IPS-11a (cell line): ENCODE measurements around the gene FBH1.
"Not testable (repeated sequence)": the region's sequence is repeated elsewhere in the genome, so short reads cannot be mapped to it uniquely, and the experiment has no call there.

ENCODE experiments used
- H3K4me3 ChIP-seq: one replicate; pipeline ENCODE4 v1.5.1; 2013; ENCODE audit warnings: low read depth, low read length, control low read depth

FBH1 gene

GRCh38 chr10:5938291-5938690 is 48.2 kb downstream of the FBH1 start:
- no peak overlapping the region for H3K4me3 ChIP-seq

- no peak overlapping the region for H3K4me3 ChIP-seq
Measured at GRCh38 chr10:5940807-5941218, 50.8 kb downstream of the FBH1 start.

DNA sequence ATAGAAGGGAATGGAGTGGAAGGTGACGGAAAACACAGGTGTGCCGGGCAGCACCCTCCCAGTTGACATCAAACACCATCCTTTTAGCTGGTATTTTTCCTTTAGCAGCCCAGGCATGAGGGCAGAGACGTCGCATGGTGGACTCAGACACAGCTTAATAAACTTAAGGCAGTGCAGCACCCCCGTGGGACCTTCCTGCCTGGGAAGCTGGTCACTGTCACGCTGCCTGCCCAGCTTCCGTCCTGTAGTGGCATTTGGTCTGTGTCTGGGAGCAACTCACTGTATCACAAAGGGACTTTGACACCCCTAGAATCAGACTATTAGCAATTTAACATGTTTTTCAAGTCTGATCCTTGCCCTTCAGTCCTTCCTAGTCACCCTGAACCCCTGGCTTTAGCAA is 51.5 kb downstream of the FBH1 start:
- H3K4me3 ChIP-seq: no peak overlapping the region

GRCh38 chr10:5942001-5942400 is 52.0 kb downstream of the FBH1 start:
- H3K4me3 ChIP-seq: no peak overlapping the region

GRCh38 chr10:5942474-5942873 is 52.4 kb downstream of the FBH1 start:
- no peak overlapping the region for H3K4me3 ChIP-seq

- no peak overlapping the region for H3K4me3 ChIP-seq
Measured at GRCh38 chr10:5943536-5943935, 53.5 kb downstream of the FBH1 start.

GRCh38 chr10:5944389-5945189 is 54.5 kb downstream of the FBH1 start:
- H3K4me3 ChIP-seq: no peak overlapping the region

DNA sequence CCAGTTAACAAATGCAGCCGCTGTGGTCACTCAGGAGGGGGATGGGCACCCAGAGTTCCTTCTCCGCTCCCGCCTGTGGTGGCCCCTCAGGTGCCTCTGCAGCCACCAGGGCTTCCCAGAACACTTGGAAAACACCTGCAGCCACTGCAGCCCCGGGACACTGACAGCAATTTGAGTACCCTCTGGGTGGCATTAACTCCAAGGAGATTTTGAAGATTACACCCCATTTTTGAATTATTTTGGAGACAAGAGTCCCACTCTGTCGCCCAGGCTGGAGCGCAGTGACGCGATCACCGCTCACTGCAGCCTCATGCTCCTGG is 55.1 kb downstream of the FBH1 start:
- no peak overlapping the region for H3K4me3 ChIP-seq

- H3K4me3 ChIP-seq: no peak overlapping the region
Measured at GRCh38 chr10:5945561-5946418, 55.7 kb downstream of the FBH1 start.

DNA sequence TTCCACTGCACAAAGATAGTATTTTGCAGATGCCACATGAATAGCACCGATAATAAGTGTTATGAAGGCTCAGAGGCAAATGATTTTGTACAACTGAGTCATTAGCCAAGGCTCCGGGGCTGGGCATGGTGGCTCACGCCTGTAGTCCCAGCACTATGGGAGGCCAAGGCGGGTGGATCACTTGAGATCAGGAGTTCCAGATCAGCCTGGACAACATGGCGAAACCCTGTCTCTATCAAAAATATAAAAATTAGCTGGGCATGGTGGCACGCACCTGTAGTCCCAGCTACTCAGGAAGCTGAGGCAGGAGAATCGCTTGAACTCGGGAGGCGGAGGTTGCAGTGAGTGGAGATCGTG is 56.4 kb downstream of the FBH1 start:
- H3K4me3 ChIP-seq: not testable (repeated sequence)

GRCh38 chr10:5946786-5947185 is 56.7 kb downstream of the FBH1 start:
- H3K4me3 ChIP-seq: no peak overlapping the region

- H3K4me3 ChIP-seq: no peak overlapping the region
Measured at GRCh38 chr10:5947471-5948207, 57.6 kb downstream of the FBH1 start.

DNA sequence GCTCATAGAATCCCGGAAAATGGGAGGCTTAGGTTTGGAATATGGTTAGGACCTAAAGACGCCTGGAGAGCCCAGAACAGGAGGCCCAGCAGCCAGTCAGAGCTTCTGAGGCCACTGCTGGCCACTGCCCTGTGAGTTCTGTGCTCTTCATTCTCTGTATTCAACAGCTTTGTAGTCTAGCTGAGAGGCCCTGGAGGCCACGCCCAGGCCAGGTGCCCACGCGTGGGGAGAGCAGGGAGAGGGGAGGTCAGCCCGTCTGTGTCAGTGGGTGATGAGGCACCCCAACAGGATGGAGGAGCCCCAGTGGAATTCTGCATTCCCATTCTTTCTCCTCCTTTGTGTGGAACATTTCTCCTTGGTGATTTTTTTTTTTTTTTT is 58.2 kb downstream of the FBH1 start:
- H3K4me3 ChIP-seq: no peak overlapping the region

- no peak overlapping the region for H3K4me3 ChIP-seq
Measured at GRCh38 chr10:5949009-5949759, 59.1 kb downstream of the FBH1 start.

DNA sequence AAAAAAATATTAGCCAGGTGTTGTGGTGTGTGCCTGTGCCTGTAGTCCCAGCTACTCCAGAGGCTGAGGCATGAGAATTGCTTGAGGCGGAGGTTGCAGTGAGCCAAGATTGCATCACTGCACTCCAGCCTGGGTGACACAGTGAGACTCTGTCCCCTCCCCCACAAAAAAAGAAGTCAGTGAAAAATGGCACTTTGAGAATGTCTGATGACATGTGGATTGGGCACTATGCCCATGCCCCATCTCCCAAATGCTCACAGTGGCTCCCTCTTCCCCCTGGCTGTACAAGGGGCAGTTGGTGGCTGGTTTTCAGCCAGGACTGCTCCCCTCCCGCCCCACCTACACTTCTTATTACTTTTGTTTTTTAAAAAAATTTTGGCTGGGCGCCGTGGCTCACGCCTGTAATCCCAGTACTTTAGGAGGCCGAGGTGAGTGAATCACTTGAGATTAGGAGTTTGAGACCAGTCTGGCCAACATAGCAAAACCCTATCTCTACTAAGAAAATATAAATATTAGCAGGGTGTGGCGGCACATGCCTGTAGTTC is 61.2 kb downstream of the FBH1 start:
- no peak overlapping the region for H3K4me3 ChIP-seq

DNA sequence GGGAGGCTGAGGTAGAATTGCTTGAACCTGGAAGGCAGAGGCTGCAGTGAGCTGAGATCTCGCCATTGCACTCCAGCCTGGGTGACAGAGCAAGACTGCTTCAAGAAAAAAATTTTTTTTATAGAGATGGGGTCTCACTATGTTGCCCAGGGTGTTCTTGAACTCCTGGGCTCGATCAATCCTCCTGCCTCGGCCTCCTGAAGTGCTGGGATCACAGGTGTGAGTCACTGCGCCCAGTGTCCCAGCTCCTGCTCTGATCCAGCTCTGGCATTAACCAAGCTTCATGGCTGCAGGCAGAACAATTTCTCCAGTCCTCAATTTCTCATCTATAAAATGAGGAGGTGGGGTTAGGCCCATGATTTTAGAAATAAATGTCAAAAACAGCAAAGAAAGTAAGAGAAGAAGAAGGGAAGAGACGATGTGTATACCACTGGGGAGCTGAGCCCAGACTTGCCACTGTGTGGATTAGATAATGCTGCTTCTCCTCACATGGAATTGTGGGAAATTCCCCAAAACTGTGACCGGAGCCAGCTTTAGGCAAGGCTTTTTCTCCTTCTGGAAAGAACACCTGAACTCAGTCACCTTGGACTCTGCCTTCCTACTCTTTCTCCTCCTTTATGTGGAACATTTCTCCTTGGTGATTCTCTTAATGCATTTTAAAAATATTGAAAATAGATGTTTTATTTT is 61.8 kb downstream of the FBH1 start:
- H3K4me3 ChIP-seq: no peak overlapping the region

GRCh38 chr10:5952731-5953385 is 62.8 kb downstream of the FBH1 start:
- H3K4me3 ChIP-seq: no peak overlapping the region

- H3K4me3 ChIP-seq: no peak overlapping the region
Measured at GRCh38 chr10:5953676-5954075, 63.6 kb downstream of the FBH1 start.

GRCh38 chr10:5956146-5956936 is 66.3 kb downstream of the FBH1 start:
- no peak overlapping the region for H3K4me3 ChIP-seq
